ENCODE data around the gene GAREM2.

DNA sequence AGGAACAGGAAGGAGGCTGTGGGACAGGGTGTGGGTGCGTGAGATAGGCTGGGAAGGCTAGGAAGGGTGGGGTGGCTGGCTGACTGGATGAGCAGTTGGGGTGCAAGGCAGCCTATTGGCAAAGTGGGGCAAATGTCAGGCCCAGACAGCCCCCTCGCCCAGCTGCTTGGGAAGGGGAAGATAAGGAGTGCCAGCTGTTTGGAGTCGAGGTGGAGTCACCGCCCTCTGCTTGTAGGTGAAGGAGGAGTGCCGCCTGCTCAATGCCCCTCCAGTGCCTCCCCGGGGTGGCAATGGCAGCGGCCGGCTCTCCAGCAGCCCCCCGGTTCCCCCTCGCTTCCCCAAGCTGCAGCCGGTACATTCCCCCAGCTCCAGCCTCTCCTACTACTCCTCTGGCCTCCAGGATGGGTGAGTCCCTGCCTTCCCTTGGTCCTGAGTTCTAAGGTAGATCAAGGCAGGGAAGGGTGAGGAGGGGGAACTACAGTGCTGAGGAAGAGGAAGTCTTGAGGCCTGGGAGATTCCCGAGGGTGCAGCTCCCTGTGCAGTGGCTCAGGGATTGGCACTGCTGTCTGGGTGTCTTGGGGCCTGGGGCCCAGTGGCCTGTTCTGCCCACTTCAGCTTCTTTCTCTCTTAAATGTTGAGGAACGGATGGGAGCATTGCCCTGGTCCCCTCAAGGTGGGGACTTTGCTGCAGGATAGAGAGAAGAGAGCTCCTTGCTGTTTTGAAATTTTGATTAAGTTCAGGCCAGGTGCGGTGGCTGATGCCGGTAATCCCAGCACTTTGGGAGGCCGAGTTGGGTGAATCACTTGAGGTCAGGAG is 13.3 kb downstream of the GAREM2 start:
- TF ChIP-seq EGR1 (IDR thresholded peaks at IDR 0.05; ENCODE audit: low read depth in 2 of 2) = no peak
- TF ChIP-seq, protein P1, sequence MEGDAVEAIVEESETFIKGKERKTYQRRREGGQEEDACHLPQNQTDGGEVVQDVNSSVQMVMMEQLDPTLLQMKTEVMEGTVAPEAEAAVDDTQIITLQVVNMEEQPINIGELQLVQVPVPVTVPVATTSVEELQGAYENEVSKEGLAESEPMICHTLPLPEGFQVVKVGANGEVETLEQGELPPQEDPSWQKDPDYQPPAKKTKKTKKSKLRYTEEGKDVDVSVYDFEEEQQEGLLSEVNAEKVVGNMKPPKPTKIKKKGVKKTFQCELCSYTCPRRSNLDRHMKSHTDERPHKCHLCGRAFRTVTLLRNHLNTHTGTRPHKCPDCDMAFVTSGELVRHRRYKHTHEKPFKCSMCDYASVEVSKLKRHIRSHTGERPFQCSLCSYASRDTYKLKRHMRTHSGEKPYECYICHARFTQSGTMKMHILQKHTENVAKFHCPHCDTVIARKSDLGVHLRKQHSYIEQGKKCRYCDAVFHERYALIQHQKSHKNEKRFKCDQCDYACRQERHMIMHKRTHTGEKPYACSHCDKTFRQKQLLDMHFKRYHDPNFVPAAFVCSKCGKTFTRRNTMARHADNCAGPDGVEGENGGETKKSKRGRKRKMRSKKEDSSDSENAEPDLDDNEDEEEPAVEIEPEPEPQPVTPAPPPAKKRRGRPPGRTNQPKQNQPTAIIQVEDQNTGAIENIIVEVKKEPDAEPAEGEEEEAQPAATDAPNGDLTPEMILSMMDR (IDR thresholded peaks at IDR 0.05; ENCODE audit: low read depth, low read length, missing input control) = no peak
- TF ChIP-seq, protein P2, sequence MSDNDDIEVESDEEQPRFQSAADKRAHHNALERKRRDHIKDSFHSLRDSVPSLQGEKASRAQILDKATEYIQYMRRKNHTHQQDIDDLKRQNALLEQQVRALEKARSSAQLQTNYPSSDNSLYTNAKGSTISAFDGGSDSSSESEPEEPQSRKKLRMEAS (IDR thresholded peaks at IDR 0.05) = no peak
- TF ChIP-seq RAD21 (IDR thresholded peaks at IDR 0.05) = no peak
- TF ChIP-seq, protein P3, sequence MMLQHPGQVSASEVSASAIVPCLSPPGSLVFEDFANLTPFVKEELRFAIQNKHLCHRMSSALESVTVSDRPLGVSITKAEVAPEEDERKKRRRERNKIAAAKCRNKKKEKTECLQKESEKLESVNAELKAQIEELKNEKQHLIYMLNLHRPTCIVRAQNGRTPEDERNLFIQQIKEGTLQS (IDR thresholded peaks at IDR 0.05) = no peak
- TF ChIP-seq, protein P4, sequence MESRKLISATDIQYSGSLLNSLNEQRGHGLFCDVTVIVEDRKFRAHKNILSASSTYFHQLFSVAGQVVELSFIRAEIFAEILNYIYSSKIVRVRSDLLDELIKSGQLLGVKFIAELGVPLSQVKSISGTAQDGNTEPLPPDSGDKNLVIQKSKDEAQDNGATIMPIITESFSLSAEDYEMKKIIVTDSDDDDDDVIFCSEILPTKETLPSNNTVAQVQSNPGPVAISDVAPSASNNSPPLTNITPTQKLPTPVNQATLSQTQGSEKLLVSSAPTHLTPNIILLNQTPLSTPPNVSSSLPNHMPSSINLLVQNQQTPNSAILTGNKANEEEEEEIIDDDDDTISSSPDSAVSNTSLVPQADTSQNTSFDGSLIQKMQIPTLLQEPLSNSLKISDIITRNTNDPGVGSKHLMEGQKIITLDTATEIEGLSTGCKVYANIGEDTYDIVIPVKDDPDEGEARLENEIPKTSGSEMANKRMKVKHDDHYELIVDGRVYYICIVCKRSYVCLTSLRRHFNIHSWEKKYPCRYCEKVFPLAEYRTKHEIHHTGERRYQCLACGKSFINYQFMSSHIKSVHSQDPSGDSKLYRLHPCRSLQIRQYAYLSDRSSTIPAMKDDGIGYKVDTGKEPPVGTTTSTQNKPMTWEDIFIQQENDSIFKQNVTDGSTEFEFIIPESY (IDR thresholded peaks at IDR 0.05) = no peak
- TF ChIP-seq FOXA2 (IDR thresholded peaks at IDR 0.05) = no peak
- TF ChIP-seq, protein P5, sequence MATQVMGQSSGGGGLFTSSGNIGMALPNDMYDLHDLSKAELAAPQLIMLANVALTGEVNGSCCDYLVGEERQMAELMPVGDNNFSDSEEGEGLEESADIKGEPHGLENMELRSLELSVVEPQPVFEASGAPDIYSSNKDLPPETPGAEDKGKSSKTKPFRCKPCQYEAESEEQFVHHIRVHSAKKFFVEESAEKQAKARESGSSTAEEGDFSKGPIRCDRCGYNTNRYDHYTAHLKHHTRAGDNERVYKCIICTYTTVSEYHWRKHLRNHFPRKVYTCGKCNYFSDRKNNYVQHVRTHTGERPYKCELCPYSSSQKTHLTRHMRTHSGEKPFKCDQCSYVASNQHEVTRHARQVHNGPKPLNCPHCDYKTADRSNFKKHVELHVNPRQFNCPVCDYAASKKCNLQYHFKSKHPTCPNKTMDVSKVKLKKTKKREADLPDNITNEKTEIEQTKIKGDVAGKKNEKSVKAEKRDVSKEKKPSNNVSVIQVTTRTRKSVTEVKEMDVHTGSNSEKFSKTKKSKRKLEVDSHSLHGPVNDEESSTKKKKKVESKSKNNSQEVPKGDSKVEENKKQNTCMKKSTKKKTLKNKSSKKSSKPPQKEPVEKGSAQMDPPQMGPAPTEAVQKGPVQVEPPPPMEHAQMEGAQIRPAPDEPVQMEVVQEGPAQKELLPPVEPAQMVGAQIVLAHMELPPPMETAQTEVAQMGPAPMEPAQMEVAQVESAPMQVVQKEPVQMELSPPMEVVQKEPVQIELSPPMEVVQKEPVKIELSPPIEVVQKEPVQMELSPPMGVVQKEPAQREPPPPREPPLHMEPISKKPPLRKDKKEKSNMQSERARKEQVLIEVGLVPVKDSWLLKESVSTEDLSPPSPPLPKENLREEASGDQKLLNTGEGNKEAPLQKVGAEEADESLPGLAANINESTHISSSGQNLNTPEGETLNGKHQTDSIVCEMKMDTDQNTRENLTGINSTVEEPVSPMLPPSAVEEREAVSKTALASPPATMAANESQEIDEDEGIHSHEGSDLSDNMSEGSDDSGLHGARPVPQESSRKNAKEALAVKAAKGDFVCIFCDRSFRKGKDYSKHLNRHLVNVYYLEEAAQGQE (IDR thresholded peaks at IDR 0.05) = no peak
- TF ChIP-seq JUND (IDR thresholded peaks at IDR 0.05) = no peak
